ENCODE data around the gene SELENOI.

- TF ChIP-seq CTCF (IDR thresholded peaks at IDR 0.05) (no peak), EP300 (IDR thresholded peaks at IDR 0.05) (no peak), POLR2A (IDR thresholded peaks at IDR 0.05) (no peak)
Observed at GRCh38 chr2:26400723-26401122, 54.8 kb downstream of the SELENOI start.
